Endothelial cell of umbilical vein (primary cell): ENCODE data around the gene AFDN. TPM values are rescaled to one million over a fixed set of nuclear protein-coding genes. Genes with fewer than 3 reads are reported as not detected.
A peak's percentile ranks its signal among the peaks of the same experiment; 100 is the strongest.

Experiments
- BruUV-seq: library from RNA; stranded (reverse); fragments of 400-500 nt; replicated peaks from 2 replicates; lab custom pipeline; 2021; lab: Mats Ljungman, UMichigan
- CTCF ChIA-PET: fragments of 300-600, 350-600 bp; sonication (Branson Sonifier 250); formaldehyde crosslinking; loops from one replicate; lab custom pipeline; 2021; ENCODE audit warnings: antibody characterized with exemption, inconsistent platforms; lab: Charles Lee
- POLR2A ChIA-PET: fragments of 300-600, 350-600 bp; sonication (Branson Sonifier 250); formaldehyde crosslinking; loops from one replicate; lab custom pipeline; 2021; ENCODE audit warnings: antibody characterized with exemption, inconsistent platforms; lab: Charles Lee
- DNase-seq: peaks from one replicate; pipeline ENCODE4 v3.0.0-alpha.2; 2011; ENCODE audit warnings: low read depth, low spot score
- FAIRE-seq: peaks from 2 replicates; lab custom pipeline; 2011; peaks lifted over from hg19 to GRCh38; lab: Jason Lieb, UNC
- H2AFZ ChIP-seq: 2 replicates; pipeline ENCODE4 v1.6.0; 2012; ENCODE audit warnings: low read depth, low read length, control low read depth, inconsistent platforms
- H3K27ac ChIP-seq: 2 replicates; pipeline ENCODE4 v1.5.1; 2011; ENCODE audit warnings: low read depth, mild to moderate bottlenecking, control low read depth, low read length, moderate library complexity; ENCODE audit not compliant: insufficient read depth
- H3K27me3 ChIP-seq, 2 experiments: 2 replicates each; pipeline versions ENCODE4 v1.6.0 to v1.6.1; 2011; ENCODE audit warnings: low read length in 2 of 2, mixed read lengths in 1 of 2; ENCODE audit not compliant: control insufficient read depth in 2 of 2, insufficient read depth in 2 of 2
- H3K36me3 ChIP-seq, 2 experiments: 2 replicates in 1 of 2; 3 replicates in 1 of 2; pipeline ENCODE4 v1.5.1; 2011; ENCODE audit warnings: low read length in 2 of 2, mild to moderate bottlenecking in 1 of 2, moderate library complexity in 1 of 2; ENCODE audit not compliant: control insufficient read depth in 2 of 2, insufficient read depth in 2 of 2; ENCODE audit errors: extremely low read depth in 1 of 2
- H3K4me1 ChIP-seq: 3 replicates; pipeline ENCODE4 v1.5.1; 2011; ENCODE audit warnings: mild to moderate bottlenecking, low read length; ENCODE audit not compliant: control insufficient read depth, insufficient read depth; ENCODE audit errors: extremely low read depth
- H3K4me2 ChIP-seq: 2 replicates; pipeline ENCODE4 v1.6.1; 2011; ENCODE audit warnings: low read length, control low read depth, mixed read lengths; ENCODE audit not compliant: insufficient read depth
- H3K4me3 ChIP-seq, 3 experiments: fragments of 200-600 bp in 1 of 3; sonication (generic), shearing (Covaris generic) in 1 of 3; replicated peaks in 1 of 3; 2 replicates each; pipeline ENCODE4 v1.5.1; 2011 to 2016; ENCODE audit warnings: control low read depth in 3 of 3, low read length in 3 of 3, mild to moderate bottlenecking in 2 of 3, inconsistent platforms in 1 of 3, low read depth in 1 of 3, moderate library complexity in 1 of 3; ENCODE audit not compliant: insufficient read depth in 1 of 3
- H3K79me2 ChIP-seq: 2 replicates; pipeline ENCODE4 v1.6.0; 2012; ENCODE audit warnings: low read length, inconsistent platforms; ENCODE audit not compliant: control insufficient read depth, insufficient read depth
- H3K9ac ChIP-seq: replicated peaks from 2 replicates; pipeline ENCODE3; 2011; ENCODE audit warnings: low read length, control low read depth; ENCODE audit not compliant: insufficient read depth; ENCODE audit errors: extremely low read depth
- H3K9me1 ChIP-seq: replicated peaks from 3 replicates; pipeline ENCODE4 v1.6.0; 2011; ENCODE audit warnings: mild to moderate bottlenecking, low read length; ENCODE audit not compliant: control insufficient read depth, insufficient read depth; ENCODE audit errors: extremely low read depth
- H3K9me3 ChIP-seq: replicated peaks from 2 replicates; pipeline ENCODE4 v1.5.1; 2012; ENCODE audit warnings: low read length, inconsistent platforms; ENCODE audit not compliant: control insufficient read depth, insufficient read depth
- H4K20me1 ChIP-seq: replicated peaks from 2 replicates; pipeline ENCODE3; 2011; ENCODE audit warnings: mild to moderate bottlenecking, low read length; ENCODE audit not compliant: control insufficient read depth, insufficient read depth; ENCODE audit errors: extremely low read depth
- EZH2 ChIP-seq: IDR thresholded peaks from 2 replicates; pipeline ENCODE4 v1.6.1; 2012; ENCODE audit warnings: borderline replicate concordance, low read depth, mild to moderate bottlenecking, moderate library complexity, low read length, inconsistent platforms; ENCODE audit not compliant: severe bottlenecking
- GATA2 ChIP-seq: IDR thresholded peaks from 2 replicates; pipeline ENCODE4 v1.7.0; 2011; ENCODE audit warnings: low read depth, mild to moderate bottlenecking, moderate library complexity, mixed read lengths, low read length; ENCODE audit not compliant: insufficient read length, insufficient read depth
- MYC ChIP-seq: IDR thresholded peaks from one replicate; pipeline ENCODE4 v1.6.1; 2011; ENCODE audit warnings: mild to moderate bottlenecking, low read depth, low read length
- POLR2A ChIP-seq: IDR thresholded peaks from 2 replicates; pipeline ENCODE4 v1.6.1; 2012; ENCODE audit warnings: low read depth, mild to moderate bottlenecking, control low read depth, low read length
- POLR2AphosphoS5 ChIP-seq: IDR thresholded peaks from 2 replicates; pipeline ENCODE4 v1.6.1; 2012; ENCODE audit warnings: low read depth, mild to moderate bottlenecking, control low read depth, low read length, moderate library complexity; ENCODE audit not compliant: insufficient read depth
- dilution Hi-C: fragments of 300-500 bp; cut with MboI; formaldehyde crosslinking; loops from one replicate; pipeline ENCODE4 v1.15.0; 2019; ENCODE audit warnings: low sequenced_read_pairs; ENCODE audit not compliant: extremely low pct_ligation_motif_present
- intact Hi-C: fragments of 100-400 bp; cut with micrococcal nuclease; formaldehyde crosslinking; loops from one replicate; pipeline ENCODE4 v1.10.0; 2022
- polyA plus RNA-seq, 4 experiments: library from polyadenylated mRNA; depleted of rRNA in 3 of 4; stranded (reverse) in 3 of 4; unstranded in 1 of 4; fragments of >200 nt; gene quantifications; 2 replicates each; pipeline versions ENCODE4 v1.2.1 to v1.2.3, GENCODE V29; 2011 to 2012; ENCODE audit warnings: missing spikeins in 1 of 4
- total RNA-seq: library from RNA; stranded (reverse); gene quantifications from 2 replicates; pipeline ENCODE4 v1.2.3, GENCODE V29; 2021
- TF ChIP-seq, protein P1 (sequence below): IDR thresholded peaks from 2 replicates; pipeline ENCODE4 v1.6.1; 2011; ENCODE audit not compliant: insufficient read depth, insufficient read length

The AFDN gene
- total and polyA plus RNA-seq, 2 donors (not counting 3 experiments of a cell fraction or from before 2014, with no cell fraction given) = 31.0 to 134 TPM

DNA sequence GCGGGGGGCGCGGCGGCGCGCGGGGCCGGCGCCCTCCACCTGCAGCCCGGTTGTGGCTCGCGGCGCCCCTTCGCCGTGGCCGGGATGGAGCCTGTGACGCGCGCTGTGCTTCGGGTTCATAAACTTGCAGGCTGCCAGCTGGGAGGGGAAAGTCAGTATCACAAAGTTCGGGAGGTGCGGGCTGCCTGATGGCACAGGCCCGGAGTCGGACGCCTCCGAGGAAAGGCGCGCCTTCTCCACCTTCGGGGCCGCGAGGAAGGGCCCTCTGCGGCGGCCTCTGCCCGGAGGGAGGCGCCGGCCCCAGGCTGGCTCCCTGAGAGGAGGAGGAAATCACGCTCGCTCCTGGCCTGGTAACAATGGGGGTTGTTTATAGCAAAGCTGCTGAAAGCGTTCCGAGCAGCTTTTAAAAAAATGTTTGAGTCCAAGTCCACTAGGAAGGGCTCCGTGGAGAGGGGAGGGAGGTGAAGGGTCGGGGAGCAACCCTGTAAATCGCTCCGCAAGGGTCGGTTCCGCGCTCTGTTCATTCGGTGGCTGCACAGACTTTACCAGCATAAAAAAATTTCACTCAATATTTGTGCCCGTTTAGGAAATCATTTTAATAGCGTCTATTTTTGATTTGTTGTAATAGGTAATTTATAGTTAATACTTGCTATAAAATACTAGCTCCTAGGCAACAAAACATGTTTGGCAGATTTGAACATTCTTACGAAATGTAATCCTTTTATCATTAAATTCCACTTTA lies 1.0 kb downstream of the AFDN start:
- intact Hi-C loops = loop anchor here (1.0 to 10.0 kb wide), 6 partner anchors 71 to 343 kb away; no protein-coding TSS in a partner anchor
- Histone ChIP-seq H3K4me3 (peak overlapping the region; percentile 80 to 98 (median 80)), H3K4me2 (peak overlapping the region; percentile 88), H3K9ac (peak overlapping the region; percentile 73), H3K36me3 (no peaks in the 10 kb centered on the region), H3K9me3 (no peaks in the 10 kb centered on the region), H3K27me3 (no peaks in the 10 kb centered on the region), H4K20me1 (peaks cover 26% of the 10 kb centered on the region), H3K79me2 (peaks cover 50% of the 10 kb centered on the region), H3K4me1 (peaks cover 39% of the 10 kb centered on the region), H2AFZ (peak overlapping the region; percentile 80), H3K27ac (peak overlapping the region; percentile 55), H3K9me1 (no peaks in the 10 kb centered on the region)
- DNase-seq (peak; percentile 67), FAIRE-seq (no peak)
- BruUV-seq = no TSS peak
- CTCF ChIA-PET = interaction anchor here (1.4 to 3.8 kb wide), 5 partner anchors 12 to 342 kb away, joined by 3 to 20 read pairs (median 6); no protein-coding TSS in a partner anchor
- TF ChIP-seq MYC (no peak), POLR2AphosphoS5 (no peak), POLR2A (no peak), EZH2 (no peak), GATA2 (no peak)
- TF ChIP-seq, protein P1, sequence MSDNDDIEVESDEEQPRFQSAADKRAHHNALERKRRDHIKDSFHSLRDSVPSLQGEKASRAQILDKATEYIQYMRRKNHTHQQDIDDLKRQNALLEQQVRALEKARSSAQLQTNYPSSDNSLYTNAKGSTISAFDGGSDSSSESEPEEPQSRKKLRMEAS = no peak
- POLR2A ChIA-PET = no interaction called here
- dilution Hi-C loops = no loop called here
